SU-DHL-6 (cell line): ENCODE results near the gene ERN1.

ENCODE experiments used
- H2AFZ ChIP-seq: fragments of 200-600 bp; sonication (generic); 2 replicates; pipeline ENCODE4 v1.6.1; 2014; ENCODE audit warnings: low read depth, mild to moderate bottlenecking, moderate library complexity, mixed read lengths, antibody characterized with exemption, low read length; ENCODE audit not compliant: severe bottlenecking
- H3F3A ChIP-seq: fragments of 200-600 bp; shearing (Covaris generic); 2 replicates; pipeline ENCODE4 v1.6.0; 2016; ENCODE audit warnings: antibody characterized with exemption, mild to moderate bottlenecking; ENCODE audit not compliant: insufficient read depth
- H3K27ac ChIP-seq: fragments of 200-600 bp; sonication (generic); 2 replicates; pipeline ENCODE4 v1.5.1; 2016; ENCODE audit warnings: low read depth, mild to moderate bottlenecking, low read length, moderate library complexity, mixed read lengths
- H3K27me3 ChIP-seq: fragments of 200-600 bp; sonication (generic), shearing (Covaris generic); 2 replicates; pipeline ENCODE4 v1.6.0; 2014; ENCODE audit warnings: mild to moderate bottlenecking, low read length
- H3K36me3 ChIP-seq: fragments of 200-600 bp; sonication (generic); 2 replicates; pipeline ENCODE4 v1.6.1; 2014; ENCODE audit warnings: mild to moderate bottlenecking, low read length, mixed read lengths
- H3K4me2 ChIP-seq: fragments of 300-600, 200-600 bp; shearing (Covaris generic), sonication (generic); 2 replicates; pipeline ENCODE4 v1.6.0; 2014; ENCODE audit warnings: low read length, low read depth, mild to moderate bottlenecking; ENCODE audit not compliant: poor library complexity, severe bottlenecking
- H3K4me3 ChIP-seq: fragments of 200-600 bp; sonication (generic); 2 replicates; pipeline ENCODE4 v1.5.1; 2014; ENCODE audit warnings: antibody characterized with exemption, low read length, mild to moderate bottlenecking, mixed read lengths; ENCODE audit not compliant: insufficient read depth, poor library complexity, severe bottlenecking
- H3K79me2 ChIP-seq: fragments of 200-600 bp; sonication (generic); 2 replicates; pipeline ENCODE4 v1.6.1; 2014; ENCODE audit warnings: mild to moderate bottlenecking, low read length, moderate library complexity; ENCODE audit not compliant: insufficient read depth
- H3K9ac ChIP-seq: fragments of 200-600 bp; sonication (generic); 2 replicates; pipeline ENCODE4 v1.7.0; 2014; ENCODE audit warnings: mild to moderate bottlenecking, low read length
- H3K9me2 ChIP-seq: fragments of 200-600 bp; sonication (generic); replicated peaks from 2 replicates; pipeline ENCODE4 v1.6.1; 2014; ENCODE audit warnings: low read length; ENCODE audit not compliant: insufficient read depth
- H3K9me3 ChIP-seq: fragments of 200-600 bp; sonication (generic); 2 replicates; pipeline ENCODE4 v1.6.1; 2014; ENCODE audit warnings: low read length, mixed read lengths; ENCODE audit not compliant: insufficient read depth
- H4K20me1 ChIP-seq: fragments of 200-600 bp; sonication (generic); 2 replicates; pipeline ENCODE4 v1.6.1; 2014; ENCODE audit warnings: low read depth, mild to moderate bottlenecking, antibody characterized with exemption, low read length, moderate library complexity, mixed read lengths
- EZH2phosphoT487 ChIP-seq: fragments of 200-600 bp; sonication (generic), shearing (Covaris generic); conservative IDR thresholded peaks from 2 replicates; pipeline ENCODE4 v1.6.1; 2018; ENCODE audit warnings: mild to moderate bottlenecking, antibody characterized with exemption, low read length, moderate library complexity, mixed read lengths
- TF ChIP-seq, protein P1 (sequence below): fragments of 200-600 bp; sonication (generic); IDR thresholded peaks from one replicate; pipeline ENCODE4 v1.5.1; 2017; ENCODE audit warnings: antibody characterized with exemption, mild to moderate bottlenecking, low read length, moderate library complexity; ENCODE audit not compliant: insufficient read depth, poor library complexity, severe bottlenecking

ERN1 gene

DNA sequence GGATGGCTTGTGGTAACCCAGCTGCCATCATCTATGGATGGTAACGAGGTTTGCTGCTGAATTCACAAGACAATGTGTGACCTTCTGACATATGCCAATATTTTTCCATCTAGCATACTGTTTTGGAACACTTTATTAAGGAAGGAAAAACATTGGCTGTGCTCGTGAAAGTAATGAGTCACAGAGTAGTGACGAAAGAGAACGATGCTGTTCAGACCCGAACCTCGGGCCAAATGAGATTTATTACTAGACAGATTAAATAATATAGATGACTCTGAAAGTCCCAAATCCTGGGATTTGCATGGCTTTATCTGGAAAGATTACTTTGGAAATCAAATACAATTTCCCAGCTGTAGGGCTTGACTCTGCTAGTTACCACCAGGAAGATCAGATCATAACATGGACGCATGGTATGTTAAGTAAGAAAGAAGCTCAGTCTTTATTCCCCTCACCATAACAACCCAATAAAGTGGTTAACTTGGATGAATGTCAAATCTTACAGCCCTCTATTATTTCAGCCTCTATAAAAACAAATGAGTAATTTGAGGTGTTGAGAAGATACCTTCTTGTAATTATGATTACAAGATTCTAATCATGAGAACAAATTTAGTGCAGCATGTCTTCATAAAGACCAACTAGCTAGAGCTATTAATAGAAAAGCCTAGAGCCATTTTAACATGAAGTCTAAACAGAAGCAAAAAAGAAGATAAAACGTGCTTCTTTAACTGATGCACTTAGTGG lies 32.6 kb downstream of the ERN1 start:
- Histone ChIP-seq H3K4me3 (no peak overlapping the region), H3K27ac (no peak overlapping the region), H3K9me3 (no peaks in the 10 kb centered on the region), H3K79me2 (no peaks in the 10 kb centered on the region), H3F3A (no peaks in the 10 kb centered on the region), H4K20me1 (no peaks in the 10 kb centered on the region), H3K9me2 (no peaks in the 10 kb centered on the region), H3K9ac (no peak overlapping the region), H2AFZ (no peak overlapping the region), H3K27me3 (no peaks in the 10 kb centered on the region), H3K36me3 (no peaks in the 10 kb centered on the region), H3K4me2 (no peak overlapping the region)
- TF ChIP-seq, protein P1, sequence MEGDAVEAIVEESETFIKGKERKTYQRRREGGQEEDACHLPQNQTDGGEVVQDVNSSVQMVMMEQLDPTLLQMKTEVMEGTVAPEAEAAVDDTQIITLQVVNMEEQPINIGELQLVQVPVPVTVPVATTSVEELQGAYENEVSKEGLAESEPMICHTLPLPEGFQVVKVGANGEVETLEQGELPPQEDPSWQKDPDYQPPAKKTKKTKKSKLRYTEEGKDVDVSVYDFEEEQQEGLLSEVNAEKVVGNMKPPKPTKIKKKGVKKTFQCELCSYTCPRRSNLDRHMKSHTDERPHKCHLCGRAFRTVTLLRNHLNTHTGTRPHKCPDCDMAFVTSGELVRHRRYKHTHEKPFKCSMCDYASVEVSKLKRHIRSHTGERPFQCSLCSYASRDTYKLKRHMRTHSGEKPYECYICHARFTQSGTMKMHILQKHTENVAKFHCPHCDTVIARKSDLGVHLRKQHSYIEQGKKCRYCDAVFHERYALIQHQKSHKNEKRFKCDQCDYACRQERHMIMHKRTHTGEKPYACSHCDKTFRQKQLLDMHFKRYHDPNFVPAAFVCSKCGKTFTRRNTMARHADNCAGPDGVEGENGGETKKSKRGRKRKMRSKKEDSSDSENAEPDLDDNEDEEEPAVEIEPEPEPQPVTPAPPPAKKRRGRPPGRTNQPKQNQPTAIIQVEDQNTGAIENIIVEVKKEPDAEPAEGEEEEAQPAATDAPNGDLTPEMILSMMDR, result no peak
- no peak for TF ChIP-seq EZH2phosphoT487

- H4K20me1 ChIP-seq, result no peaks in the 10 kb centered on the region
- no peak overlapping the region for H3K27ac ChIP-seq
- TF ChIP-seq EZH2phosphoT487, result no peak
Observed at GRCh38 chr17:64096037-64096436, 33.9 kb downstream of the ERN1 start.

DNA sequence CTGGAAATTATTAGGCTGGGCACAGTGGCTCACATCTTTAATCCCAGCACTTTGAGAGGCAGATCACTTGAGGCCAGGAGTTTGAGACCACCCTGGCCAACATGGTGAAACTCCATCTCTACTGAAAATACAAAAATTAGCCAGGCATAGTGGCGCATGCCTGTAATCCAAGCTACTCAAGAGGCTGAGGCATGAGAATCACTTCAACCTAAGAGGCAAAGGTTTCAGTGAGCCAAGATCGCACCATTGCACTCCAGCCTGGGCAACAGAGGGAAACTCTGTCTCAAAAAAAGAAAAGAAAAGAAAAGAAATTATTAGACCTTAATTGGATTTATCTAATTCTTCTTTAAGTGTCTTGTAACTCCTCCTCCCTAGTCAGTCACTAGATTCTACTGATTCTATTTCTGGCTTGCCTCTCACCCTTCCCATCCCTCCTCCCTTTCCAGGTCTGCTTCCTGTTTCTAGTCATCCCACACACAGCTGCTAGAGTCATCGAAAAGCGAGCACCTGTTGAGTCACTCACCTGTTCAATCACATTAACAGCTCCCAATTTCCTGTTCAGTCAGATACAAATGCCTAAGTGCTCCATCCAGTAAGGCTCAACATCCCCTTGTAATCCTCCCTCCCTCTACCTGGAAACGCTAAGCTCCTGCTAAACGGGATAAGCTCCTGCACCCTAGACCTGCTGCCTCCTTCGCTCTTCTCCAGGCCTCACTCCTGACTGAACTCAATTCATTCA lies 34.6 kb downstream of the ERN1 start:
- Histone ChIP-seq H3K36me3 (no peaks in the 10 kb centered on the region), H3K4me3 (no peak overlapping the region), H3K9me2 (no peaks in the 10 kb centered on the region), H3K27ac (no peak overlapping the region), H2AFZ (no peak overlapping the region), H4K20me1 (no peaks in the 10 kb centered on the region), H3K9ac (no peak overlapping the region), H3K4me2 (no peak overlapping the region), H3K27me3 (no peaks in the 10 kb centered on the region), H3F3A (no peaks in the 10 kb centered on the region), H3K79me2 (no peaks in the 10 kb centered on the region), H3K9me3 (no peaks in the 10 kb centered on the region)
- TF ChIP-seq, protein P1, result no peak

More at GRCh38 chr17:64096037-64096436, 33.9 kb downstream of the ERN1 start:
- Histone ChIP-seq H2AFZ (no peak overlapping the region), H3K9ac (no peak overlapping the region), H3K27me3 (no peaks in the 10 kb centered on the region), H3K79me2 (no peaks in the 10 kb centered on the region), H3F3A (no peaks in the 10 kb centered on the region), H3K4me2 (no peak overlapping the region), H3K36me3 (no peaks in the 10 kb centered on the region), H3K4me3 (no peak overlapping the region), H3K9me2 (no peaks in the 10 kb centered on the region), H3K9me3 (no peaks in the 10 kb centered on the region)

DNA sequence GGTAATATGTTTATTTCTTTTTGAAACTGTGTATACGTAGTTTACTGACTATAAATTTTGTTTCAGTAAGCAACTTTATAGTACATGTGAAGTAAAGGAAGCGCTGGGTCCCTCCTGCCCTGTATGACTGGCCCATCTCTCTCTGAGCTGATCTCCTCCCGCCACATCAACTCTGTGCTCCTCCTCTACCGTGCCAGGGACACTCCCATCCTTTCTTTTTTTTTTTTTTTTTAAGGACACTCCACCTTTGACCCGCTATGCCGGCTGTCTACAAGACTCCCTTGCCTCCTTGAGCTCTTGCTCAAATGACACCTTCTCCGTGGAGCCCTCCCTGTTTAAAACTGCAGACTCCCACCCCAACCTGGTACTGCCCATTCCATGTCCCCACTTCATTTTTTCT lies 35.5 kb downstream of the ERN1 start:
- Histone ChIP-seq H2AFZ (no peak overlapping the region), H3K36me3 (no peaks in the 10 kb centered on the region), H3K79me2 (no peaks in the 10 kb centered on the region), H3F3A (no peaks in the 10 kb centered on the region), H3K27me3 (no peaks in the 10 kb centered on the region), H3K9ac (no peak overlapping the region), H3K27ac (no peak overlapping the region), H4K20me1 (no peaks in the 10 kb centered on the region), H3K4me3 (no peak overlapping the region), H3K9me3 (no peaks in the 10 kb centered on the region), H3K9me2 (no peaks in the 10 kb centered on the region), H3K4me2 (no peak overlapping the region)
- no peak for TF ChIP-seq EZH2phosphoT487
- TF ChIP-seq, protein P1, result no peak
